Epidermal melanocyte (primary cell): ENCODE data around the gene HMGXB3.

Experiments
- DNase-seq: peaks from one replicate; pipeline ENCODE4 v3.0.0; 2011; ENCODE audit warnings: low spot score; ENCODE audit not compliant: insufficient read length

The HMGXB3 gene

DNA sequence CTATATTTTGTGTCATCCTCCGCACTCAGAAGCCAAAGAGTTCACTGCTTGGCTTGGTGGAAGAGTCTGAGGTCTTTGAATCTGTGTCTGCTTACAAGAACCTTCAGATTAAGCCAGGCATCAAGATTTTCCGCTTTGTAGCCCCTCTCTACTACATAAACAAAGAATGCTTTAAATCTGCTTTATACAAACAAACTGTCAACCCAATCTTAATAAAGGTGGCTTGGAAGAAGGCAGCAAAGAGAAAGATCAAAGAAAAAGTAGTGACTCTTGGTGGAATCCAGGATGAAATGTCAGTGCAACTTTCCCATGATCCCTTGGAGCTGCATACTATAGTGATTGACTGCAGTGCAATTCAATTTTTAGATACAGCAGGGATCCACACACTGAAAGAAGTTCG lies 19.3 kb upstream of the HMGXB3 start:
- no peak for DNase-seq

DNA sequence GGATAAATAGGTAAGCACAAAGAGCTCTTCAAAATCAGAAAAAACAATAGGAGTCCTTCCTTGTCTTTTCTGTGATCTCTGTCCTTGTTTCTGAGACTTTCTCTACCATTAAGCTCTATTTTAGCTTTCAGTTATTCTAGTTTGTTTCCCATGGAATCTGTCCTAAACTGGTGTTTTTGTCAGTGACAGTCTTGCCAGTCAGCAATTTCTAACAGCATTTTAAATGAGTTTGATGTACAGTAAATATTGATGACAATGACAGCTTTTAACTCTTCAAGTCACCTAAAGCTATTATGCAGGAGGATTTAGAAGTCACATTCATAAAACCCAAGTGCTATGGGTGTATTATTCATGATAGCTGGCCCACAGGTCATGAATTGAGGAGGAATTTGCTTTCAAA lies 18.0 kb upstream of the HMGXB3 start:
- DNase-seq: no peak

DNA sequence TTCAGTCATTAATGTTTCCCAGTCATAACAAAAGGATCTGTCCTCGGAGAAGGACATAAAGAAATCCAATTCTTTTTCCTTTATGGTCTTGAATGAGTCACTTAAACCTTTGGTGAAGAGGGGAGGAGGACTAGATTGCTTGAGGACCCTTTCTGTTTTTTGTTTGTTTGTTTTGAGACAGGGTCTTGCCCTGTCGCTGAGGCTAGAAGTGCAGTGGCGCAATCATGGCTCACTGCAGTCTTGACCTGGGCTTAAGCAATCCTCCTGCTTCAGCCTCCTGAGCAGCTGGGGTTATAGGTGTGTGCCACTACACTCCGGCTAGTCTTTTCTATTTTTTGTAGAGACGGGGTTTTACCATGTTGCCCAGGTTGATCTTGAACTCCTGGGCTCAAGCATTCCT lies 12.4 kb upstream of the HMGXB3 start:
- DNase-seq: no peak

DNA sequence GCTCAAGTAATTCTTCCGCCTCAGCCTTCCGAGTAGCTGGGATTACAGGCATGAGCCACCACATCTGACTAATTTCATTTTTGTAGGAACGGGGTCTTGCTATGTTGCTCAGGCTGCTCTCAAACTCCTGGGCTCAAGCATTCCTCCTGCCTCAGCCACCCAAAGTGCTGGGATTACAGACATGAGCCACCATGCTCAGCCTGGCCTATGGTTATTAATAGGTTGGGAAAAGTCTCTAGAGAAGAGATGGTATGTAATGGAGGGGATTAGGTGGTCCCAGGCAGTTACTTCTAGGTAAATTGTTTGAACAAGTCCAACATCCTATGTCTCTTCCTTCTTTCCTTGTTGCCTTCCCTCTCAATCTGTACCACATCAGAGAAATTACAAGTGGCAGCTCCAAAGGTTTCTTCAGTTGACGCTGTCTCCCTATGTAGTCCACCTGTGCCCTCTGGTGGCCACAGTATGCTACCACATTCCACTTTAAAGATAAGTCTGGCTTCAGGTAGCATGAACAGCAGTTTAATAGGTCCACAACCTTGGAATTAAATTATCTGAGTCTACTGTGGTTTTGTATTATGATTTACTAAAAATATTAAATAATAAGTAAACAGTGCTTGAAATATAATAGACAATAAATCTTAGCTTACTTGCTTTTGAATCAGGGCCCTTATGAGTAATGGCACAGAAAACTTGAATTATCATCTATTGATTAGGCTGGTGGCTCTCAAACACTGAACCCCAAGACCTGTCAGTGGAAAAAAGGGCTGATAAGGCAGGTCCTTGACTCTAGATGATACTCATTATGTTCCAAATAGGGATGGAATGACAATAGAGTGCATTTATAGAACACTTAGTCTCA lies 9.8 kb upstream of the HMGXB3 start:
- DNase-seq: peak; percentile 69

DNA sequence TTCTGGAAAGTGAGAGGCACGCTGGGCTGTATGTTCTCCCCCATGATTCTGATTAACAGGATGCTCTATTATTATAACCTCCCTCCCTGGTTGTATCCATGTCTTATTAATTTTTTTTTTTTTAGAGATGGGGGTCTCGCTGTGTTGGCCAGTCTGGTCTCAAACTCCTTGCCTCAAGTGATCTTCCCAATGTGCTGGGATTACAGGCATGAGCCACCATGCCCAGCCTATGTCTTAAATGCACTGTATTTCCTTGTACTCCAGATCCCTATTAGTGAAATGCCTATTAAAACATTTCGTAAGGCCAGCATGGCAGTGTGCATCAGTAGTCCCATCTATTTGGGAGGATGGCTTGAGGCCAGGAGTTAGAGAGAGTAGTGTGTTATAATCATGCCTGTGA lies 7.1 kb upstream of the HMGXB3 start:
- no peak for DNase-seq

DNA sequence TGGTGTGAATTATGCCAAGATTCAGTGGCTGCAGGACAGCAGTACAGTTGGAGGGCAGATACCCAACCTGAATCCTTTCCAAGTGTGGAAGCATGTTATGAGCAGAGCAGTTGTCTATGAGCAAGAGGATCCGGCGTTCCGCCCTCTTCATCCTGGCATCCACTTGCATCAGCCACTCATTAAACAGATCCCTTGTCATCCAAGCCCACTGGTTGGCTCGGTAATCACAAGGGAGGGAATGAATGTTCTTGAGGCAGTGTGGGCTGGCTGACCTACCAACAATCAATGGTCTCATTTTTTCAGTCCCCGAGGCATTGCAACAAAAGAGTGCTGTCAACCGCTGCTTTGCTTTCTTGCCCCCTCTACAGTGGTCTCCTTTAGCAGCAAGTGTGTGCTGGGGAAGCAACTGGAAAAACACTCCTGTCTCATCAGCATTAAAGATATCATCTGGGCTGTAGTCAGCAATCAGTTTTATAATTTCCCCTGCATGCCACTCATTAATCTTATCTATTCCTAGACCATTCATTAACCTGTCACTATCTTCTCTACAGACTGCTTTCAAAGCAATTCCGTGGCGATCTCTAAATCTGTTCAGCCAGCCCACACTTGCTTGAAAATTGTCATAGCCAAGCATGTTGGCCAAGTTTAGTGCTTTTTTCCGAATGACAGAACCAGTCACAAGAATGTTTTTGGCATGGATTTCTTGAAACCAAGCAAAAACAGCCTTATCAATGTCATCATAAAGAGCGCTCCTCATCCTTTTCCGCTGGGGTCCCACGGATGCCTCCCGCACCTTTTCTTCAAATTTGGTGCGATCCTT lies 4.9 kb upstream of the HMGXB3 start:
- DNase-seq: no peak

DNA sequence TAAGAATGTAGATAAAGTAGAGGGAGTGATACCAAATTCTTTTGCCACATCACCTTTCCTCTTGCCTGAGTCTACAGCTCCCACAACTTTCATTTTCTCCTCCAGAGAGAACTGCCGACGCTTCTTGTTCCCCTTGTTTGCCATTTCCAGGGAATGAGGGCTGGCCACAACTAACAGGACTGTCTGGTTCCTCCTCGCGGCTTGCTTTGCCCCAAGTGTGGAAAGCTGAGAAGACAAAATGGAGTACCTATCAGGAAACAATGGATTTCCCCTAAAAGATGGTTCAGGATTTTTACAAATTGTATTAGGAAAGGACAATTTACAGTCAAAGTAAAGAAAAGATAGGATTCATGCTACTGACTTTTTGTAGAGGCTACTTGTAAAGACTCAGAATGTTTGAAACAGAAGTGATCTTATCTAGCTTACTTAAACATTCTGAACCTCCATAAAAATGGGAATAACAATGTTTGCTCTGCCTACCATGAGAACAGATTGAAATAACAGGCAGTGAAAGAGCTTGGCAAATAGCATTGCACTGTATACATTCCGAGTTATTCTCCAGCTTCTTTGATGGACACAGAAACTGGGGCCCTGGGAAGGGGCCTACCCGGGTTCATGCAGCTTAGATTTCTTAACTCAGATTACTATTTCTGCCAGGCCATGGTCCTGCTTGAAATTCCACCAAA lies 4.2 kb upstream of the HMGXB3 start:
- no peak for DNase-seq

DNA sequence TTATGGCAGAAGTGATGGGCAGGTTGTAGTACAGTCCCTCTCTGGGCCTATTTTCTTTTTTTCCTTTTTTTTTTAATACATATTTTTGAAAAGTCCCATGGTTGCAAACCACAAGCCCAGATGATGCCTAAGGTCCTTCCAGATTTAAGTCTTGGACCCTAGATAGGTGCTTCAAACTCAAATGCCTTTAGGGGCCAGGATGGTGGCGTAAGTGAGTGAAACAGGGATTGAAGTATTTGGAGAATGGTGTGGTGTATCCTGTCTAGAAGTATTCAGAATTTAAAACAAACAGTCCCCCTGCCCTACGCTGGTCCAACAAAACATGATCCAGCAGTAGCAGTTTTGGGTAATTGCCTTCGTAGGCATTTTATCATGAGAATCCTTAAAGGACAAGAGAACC lies 2.3 kb upstream of the HMGXB3 start:
- DNase-seq: no peak

DNA sequence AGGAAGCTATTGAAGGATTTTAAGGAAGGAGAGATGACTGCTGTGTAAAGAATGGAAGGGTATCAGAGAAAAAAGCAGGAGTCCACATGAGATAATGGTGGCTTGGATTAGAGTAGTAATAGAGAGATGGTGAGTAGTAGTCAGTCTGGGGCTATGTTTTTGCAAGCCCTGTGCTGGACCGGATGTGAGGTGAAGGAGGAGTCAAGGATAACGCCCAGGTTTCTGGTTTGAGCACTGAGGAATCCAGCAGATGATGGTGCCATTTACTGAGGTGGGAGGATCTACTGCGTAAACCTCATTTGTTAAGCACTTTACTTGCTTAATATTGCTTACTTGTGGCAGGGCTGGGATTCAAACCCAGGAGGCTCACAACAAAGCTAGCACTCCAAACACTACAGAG lies 1.2 kb upstream of the HMGXB3 start:
- no peak for DNase-seq

DNA sequence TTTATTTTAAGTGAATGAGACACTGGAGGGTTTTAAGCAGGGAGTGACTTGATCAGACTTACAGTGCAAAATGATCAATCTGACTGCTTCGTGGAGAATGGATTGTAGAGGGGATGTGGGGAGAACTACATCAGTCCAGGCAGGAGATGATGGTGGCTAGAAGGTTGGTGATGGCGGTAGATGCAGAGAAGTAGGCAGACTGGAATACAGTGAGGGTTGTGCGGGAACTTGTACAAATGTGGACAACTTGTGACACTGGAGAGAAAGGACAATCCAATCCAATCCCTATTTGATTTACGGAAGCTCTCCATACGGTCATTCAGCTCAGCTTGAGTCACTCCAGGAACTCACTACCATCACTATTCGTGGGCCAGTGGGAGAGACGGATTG lies 678 bp upstream of the HMGXB3 start:
- DNase-seq: no peak

DNA sequence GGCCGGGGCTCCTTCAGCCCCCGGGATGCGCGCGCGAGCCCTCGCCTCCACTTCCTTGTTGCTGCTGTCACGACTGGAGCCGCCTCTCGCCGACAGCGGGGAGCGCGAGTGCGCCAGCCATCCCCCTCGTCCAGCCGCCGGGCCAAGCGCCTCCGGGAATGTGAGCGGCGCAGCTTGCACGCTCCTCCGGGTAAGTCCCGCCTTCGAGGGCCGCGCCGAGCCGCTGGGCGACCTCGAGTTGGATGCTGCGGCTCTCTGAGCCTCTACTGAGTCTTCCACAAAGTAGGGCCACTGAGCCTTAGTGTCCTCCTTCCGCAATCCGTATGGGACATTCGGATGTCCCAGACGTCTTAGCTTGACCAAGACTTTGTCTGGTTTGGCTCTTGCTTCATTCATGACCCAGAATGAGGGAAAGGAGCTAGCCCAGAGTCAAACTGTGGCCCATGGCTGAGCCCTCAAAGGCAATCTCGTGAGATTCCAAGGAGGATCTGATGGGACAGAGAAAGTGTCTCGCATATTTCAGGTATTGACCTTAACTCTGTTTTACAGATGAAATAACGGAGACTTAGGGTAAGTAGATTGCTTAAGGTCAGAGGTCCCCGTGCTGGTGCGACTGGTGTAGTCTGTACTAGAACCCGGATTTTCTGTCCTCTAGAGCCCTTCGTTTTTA lies 586 bp downstream of the HMGXB3 start:
- DNase-seq: no peak

DNA sequence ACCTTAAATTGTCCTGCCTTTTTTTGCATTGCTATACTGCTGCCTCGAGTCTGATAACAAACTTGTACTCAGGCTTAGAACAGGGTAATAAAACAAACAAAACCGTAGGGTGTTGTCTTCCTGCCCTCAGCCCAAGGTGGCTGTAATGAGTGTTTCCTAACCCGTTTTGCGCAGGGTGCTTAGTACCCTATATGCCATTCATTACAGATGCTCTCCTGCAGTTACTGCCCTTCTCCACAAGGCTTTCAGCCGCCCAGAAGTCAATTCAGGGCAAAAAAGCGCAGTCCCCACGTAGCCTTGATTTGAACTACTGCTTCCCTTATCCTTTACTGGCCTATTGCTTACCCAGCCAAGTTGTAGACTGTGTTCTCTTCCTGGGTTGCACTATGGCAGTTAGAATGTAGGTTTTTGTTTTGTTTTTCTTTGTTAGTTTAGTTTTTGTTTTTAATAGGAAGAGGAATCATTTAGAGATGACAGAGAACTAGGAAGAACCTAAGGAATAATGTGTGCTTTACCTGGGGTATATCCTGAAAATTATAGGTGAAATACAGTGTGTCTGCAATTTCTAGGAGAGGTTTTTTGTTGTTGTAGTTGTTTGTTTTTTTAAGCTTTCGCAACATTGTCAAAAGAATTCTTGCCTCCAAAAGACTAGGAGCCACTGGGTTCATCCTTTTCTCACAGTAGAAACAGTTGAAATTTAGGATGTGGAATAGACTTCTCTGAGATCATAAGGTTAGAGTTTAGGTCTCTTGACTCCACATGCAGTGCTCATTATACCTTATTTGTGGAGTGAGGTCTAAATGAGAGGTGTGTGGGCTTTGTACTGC lies 1.3 kb downstream of the HMGXB3 start:
- DNase-seq: peak; percentile 82

DNA sequence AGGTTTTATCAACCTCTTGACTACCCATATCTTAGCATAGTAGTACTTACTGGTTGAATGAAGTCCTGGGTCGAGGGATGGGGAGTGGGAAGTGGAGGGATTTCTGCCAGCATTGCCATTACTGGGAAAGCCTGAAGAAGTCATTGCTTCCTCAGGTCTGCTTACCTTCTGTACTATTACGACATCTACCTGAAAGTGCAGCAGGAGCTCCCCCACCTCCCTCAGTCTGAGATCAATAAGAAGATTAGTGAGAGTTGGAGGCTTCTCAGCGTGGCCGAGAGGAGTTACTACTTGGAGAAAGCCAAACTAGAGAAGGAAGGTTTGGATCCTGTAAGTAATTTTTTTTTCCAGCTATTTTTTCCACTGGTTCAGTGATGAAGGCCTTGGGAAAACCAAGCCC lies 5.8 kb downstream of the HMGXB3 start:
- DNase-seq: no peak

DNA sequence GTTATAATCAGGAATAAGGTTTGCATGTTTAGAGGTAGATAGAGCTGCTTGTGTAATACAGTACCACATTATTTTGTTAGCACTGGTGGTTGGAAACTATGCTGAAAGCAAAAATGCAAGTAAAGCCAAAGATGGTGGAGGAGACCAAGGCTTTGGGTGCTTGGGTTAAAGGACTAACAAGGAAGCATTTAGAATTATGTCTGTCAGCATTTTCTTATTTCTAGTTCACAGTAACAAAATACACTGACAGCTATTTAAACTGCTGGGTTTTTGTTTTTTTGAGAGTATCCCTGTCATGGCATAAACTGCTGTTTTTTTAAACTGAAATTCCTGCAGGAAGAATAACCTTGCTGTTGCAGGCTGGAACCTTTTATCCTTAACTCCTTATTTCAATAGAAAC lies 6.5 kb downstream of the HMGXB3 start:
- no peak for DNase-seq

DNA sequence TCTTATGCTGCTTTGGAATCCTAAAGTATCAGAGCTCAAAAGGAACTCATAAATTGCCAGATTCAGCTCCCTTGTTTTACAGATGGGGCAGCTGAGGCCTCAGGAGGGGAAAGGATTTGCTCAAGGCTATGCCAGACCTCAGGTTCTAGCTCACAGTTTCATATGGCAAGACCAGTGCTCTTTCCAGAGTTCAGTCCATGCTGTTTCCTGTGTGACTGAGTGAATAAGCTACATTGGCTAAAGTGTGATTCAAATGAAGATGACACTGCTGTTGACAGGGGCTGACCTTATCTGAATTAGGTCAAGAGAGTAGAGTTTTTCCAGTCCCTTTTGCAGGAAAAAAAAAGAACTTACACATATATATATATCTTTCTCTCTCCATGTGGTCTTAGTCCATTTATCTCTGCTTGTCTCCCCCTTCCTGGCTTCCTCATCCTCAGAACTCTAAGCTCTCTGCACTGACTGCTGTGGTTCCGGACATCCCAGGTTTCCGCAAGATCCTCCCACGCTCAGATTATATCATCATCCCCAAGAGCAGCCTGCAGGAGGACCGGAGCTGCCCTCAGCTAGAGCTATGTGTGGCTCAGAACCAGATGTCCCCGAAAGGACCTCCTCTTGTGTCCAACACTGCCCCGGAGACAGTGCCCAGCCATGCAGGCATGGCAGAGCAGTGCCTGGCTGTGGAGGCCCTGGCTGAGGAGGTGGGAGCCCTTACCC lies 9.3 kb downstream of the HMGXB3 start:
- no peak for DNase-seq

DNA sequence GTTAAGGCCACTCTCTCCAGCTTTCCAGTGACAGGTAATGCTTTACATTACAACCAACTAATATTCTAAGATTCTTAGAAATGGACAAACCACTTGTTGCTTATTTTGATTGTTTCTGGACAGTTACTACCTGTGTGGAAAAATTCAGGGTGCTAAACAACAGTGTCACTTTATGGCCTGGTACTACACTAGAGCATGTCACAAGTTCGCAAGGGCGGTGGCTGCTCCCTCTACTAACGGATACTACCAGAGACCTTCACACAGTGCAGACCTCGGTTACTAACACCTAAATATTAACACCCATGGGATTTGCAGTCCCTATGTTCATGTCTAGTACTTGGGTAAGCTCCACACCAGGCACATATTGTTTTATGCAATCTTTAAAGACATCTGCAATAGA lies 13.4 kb downstream of the HMGXB3 start:
- DNase-seq: no peak

DNA sequence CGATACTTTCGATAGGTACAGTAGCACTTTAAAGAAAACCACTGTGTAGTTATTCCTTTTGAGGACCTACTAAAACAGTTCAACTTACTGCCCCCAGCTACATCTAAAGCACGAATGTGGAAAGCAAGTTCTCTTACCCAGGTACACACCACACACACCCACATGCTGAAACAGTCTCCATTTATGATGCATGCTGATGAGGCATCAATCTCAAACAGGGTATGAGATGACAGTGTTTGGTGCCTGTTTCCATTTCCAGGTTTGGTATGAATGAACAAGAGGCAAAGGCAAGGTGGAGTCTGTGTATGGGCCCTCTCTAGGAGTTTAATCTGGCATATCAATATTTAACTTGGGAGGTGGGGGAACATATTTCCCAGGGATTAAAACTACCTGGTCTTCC lies 13.9 kb downstream of the HMGXB3 start:
- no peak for DNase-seq

DNA sequence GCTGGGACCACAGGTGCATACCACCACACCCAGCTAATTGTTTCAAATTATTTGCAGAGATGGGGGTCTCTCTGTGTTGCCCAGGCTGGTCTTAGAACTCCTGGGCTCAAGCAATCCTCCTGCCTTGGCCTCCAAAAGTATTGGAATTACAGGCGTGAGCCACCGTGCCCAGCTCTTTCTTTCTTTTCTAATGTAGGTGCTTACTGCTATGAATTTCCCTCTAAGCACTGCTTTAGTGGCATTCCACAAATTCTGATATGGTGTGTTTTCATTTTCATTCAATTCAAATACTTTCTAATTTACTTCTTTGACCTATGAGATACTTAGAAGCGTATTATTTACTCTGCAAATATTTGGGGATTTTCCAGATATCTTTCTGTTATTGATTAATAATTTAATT lies 14.9 kb downstream of the HMGXB3 start:
- DNase-seq: no peak

DNA sequence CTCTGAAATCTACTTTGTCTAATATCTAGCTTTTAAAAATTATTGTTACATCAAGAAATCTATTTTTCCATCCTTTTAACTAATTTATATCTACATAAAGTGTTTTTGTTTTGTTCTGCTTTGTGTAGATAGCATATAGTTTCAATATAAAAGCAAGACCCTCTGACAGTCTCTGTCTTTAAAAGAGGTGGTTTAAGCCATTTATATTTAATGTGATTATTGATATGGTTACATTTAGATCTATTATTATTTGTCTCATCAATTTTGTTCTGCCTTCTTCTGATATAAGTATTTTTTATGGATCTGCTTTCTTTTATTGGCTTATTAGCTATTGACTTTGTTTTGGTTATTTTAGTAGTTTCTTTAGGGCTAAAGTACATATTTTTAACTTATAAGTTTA lies 16.0 kb downstream of the HMGXB3 start:
- DNase-seq: no peak
